ENCODE data around the gene WBP1.

Gene WBP1

DNA sequence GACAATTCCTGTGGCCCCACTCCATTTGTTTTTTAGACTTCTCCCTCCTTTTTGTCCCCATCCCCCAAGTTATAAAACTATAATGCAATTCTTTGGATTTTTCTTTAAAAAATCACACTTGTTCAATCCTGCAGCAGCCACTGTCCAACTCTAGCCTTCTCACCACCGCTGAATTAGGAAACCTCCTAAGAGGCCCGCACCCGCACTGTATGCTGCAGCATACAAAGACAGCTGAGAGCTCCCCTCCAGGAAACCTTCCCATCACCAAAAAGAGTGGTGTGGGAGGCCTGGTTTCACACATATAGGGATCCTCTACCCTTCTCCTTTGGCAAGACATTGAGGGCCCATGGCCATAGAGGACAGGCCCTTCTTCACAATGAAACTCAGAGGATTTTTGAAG lies 46.4 kb downstream of the WBP1 start:
- no peak for DNase-seq

DNA sequence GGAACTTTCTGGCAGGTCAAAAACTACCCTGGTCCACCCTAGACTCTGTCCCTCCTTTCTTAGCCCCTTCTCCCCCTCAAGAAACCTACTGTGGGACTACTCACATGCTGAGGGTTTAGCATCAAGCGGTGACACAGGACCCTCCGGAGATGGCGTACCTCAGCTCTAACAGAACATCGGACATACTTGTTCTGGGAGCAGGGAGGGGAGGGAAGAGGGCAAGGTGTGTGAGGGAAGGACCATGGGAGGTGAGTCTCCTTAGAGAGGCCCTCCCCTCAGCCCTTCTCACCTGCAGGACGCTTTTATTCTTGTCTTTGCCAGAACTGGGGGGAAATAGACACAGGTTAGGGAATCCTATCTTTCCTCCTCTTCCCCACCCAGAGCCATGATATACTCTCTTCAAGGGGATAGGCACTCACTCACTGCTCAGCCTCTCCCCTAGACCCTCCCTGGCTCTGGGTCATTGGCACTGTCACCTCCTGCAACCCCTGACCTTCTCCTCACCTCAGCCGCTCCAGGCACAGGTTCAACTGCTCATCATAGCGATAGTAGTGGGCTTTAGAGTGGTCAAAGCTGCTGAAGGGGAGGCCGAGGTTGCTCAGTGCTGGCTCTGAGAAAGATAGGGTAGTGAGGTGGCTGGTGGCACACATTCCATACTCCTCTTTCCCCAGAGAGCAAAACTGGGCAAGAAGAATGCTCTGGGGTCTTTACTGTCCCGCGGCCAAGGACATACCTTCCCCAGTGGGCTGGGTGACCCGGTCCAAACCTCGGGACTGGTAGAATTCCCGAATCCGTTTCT lies 47.4 kb downstream of the WBP1 start:
- DNase-seq: no peak

DNA sequence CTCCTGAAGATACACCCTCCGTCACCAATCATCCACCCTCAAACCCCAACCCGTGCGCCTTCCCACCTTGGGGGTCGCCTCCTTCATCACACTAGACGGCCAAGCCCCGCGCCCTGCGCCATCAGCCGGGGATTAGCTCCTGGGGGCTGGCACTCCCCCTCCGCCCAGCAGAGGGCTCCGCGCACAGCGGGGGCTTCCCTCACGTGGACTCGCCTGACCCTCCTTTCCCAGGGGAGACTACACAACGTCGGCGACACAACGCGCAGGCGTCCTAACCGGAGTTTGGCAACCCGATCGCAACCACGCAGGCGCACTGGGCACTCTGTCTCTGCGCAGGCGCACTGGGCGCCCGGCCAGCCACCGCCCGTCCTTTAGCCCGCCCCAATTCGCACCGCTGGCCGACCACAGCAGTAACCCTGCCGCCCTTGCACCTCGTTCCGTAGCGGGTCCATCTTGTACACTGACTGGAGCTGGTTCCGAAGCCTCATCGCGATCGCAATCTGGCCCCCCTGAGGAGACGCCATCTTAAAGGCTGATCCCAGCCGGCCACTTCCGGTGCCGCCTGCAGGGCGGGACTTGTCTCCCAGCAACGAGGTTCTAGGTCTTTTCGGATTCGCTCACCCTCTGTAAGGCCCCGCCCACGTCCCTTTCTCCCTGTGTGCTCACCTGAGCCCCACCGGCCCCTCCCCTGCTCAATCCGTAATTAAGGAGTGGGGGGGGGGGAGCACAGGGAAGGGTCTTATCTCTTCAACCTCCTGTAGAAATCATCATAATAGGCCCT lies 49.1 kb downstream of the WBP1 start, which contains the start of gene PCGF1:
TSS of gene PCGF1 (minus strand) at position 551 of the 781 bp plus-strand sequence. CDS start at position 524, 27 bp downstream.
- DNase-seq: peak; percentile 96 to 99

DNA sequence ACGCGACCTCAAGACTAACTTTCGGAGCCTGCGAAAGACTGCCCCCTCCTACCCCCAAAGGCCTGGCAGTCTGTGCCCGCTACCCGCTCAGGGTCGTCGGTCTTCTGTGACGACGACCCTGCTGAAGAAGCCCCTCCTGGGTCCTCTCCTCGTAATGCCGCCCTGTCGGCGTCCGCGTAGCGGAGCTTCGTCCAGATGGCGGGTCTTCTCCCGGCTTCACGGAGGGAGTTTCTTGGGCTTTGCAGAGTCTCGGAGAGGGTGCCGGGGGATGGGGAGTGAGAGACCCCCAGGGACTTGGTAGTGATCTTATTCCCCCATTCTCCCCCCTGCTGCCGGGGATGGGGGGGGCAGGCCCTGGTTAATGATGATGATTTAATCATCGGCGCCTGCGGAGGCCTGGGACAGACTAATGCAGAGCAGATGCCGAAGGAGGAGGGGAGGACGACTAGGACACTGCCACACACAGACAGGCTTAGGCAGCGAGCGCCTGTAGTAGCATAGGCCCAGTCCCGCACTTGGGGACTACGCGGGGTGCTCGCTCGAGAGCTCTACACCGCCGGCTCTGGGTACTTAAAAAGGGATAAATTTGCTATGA lies 49.8 kb downstream of the WBP1 start:
- no peak for DNase-seq

DNA sequence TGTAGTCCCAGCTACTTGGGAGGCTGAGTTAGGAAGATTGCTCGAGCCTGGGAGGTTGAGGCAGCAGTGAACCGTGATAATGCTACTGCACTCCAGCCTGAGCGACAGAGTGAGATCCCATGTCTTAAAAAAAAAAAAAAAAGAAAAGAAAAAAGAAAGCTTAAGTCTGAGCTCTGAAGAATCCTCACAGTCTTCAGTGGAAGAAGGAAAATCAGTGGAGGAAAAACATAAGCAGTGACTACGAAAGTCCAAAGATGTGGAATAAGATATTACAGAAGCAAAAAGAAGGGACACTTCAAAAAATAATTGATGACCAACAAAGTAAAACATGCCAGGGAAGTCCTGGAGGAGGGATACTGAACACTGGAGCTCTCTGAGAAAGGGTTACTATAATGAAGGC lies 52.0 kb downstream of the WBP1 start:
- no peak for DNase-seq
